ENCODE data around the gene WDR18. TPM values are rescaled to one million over a fixed set of nuclear protein-coding genes. Genes with fewer than 3 reads are reported as not detected.

WDR18 gene
- polyA plus RNA-seq, 1 donor (not counting 4 experiments of a cell fraction or from before 2014, with no cell fraction given) = 26.3 TPM

DNA sequence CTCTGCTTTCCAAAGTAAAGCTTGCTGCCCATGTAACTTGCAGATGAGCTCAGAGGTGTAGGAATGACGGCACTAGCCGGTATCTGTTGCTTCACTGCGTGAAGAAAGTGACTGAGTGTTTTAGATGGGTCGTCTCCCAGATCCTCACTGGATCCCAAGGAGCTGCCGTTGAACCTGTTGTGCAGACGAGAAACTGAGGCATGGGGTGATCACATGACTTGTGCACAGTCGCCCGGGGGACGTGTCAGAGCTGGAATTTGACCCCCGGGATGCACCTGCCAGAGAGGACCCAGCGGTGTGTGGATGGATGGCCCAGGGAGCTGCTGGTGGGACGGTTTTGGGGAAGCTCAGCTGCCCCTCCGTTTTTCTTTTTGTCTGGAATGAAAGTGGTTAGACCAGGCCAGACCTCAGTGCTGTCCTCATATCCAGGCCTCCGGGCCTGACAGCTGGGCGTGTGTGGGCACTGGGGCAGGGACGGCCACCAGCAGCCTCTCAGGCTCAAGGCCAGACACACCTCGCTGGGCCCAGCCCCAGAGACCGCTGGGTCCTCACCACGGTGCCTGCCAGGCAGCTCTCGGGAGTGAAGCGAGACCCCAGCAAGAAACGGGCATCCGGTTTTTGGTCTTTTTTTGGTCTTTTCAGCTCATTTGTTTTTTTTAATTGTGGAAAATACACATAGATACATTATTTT lies 45.8 kb upstream of the WDR18 start:
- Histone ChIP-seq H3K9me3 (ENCODE audit: control insufficient read depth, low read depth, low read length) (no peaks in the 10 kb centered on the region), H2AFZ (ENCODE audit: control insufficient read depth, low read length) (no peak overlapping the region), H3K9ac (ENCODE audit: control insufficient read depth, extremely low read depth, insufficient read depth, low read length) (no peak overlapping the region), H4K20me1 (ENCODE audit: control insufficient read depth, extremely low read depth, insufficient read depth, low read length) (peaks cover 6% of the 10 kb centered on the region), H3K4me2 (ENCODE audit: control insufficient read depth, extremely low read depth, insufficient read depth, low read depth, low read length) (no peak overlapping the region), H3K9me1 (ENCODE audit: control insufficient read depth, extremely low read depth, insufficient read depth, low read length) (peaks cover 2% of the 10 kb centered on the region), H3K4me1 (ENCODE audit: control insufficient read depth, extremely low read depth, insufficient read depth, low read length) (peaks cover 15% of the 10 kb centered on the region), H3K79me2 (ENCODE audit: control insufficient read depth, insufficient read depth, low read length) (no peaks in the 10 kb centered on the region), H3K36me3 (ENCODE audit: control insufficient read depth in 2 of 2, extremely low read depth in 1 of 2, insufficient read depth in 2 of 2, low read length in 2 of 2) (peaks cover 0 to 4% of the 10 kb centered on the region in 2 experiments), H3K27ac (ENCODE audit: control insufficient read depth, insufficient read depth, low read length) (no peak overlapping the region), H3K27me3 (ENCODE audit: control insufficient read depth, extremely low read depth, insufficient read depth, low read length) (no peaks in the 10 kb centered on the region), H3K4me3 (ENCODE audit: control insufficient read depth in 2 of 3, extremely low read depth in 1 of 3, insufficient read depth in 2 of 3, low read depth in 1 of 3, low read length in 3 of 3) (no peak overlapping the region)
- FAIRE-seq = no peak
- dilution Hi-C loops (cut with MboI; ENCODE audit: extremely low pct_ligation_motif_present, low sequenced_read_pairs) = no loop called here
- TF ChIP-seq, protein P1, sequence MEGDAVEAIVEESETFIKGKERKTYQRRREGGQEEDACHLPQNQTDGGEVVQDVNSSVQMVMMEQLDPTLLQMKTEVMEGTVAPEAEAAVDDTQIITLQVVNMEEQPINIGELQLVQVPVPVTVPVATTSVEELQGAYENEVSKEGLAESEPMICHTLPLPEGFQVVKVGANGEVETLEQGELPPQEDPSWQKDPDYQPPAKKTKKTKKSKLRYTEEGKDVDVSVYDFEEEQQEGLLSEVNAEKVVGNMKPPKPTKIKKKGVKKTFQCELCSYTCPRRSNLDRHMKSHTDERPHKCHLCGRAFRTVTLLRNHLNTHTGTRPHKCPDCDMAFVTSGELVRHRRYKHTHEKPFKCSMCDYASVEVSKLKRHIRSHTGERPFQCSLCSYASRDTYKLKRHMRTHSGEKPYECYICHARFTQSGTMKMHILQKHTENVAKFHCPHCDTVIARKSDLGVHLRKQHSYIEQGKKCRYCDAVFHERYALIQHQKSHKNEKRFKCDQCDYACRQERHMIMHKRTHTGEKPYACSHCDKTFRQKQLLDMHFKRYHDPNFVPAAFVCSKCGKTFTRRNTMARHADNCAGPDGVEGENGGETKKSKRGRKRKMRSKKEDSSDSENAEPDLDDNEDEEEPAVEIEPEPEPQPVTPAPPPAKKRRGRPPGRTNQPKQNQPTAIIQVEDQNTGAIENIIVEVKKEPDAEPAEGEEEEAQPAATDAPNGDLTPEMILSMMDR (optimal IDR thresholded peaks at IDR 0.05 in 1 of 3, IDR thresholded peaks at IDR 0.05 in 1 of 3, conservative IDR thresholded peaks at IDR 0.05 in 1 of 3; ENCODE audit: extremely low read depth in 1 of 3, insufficient read depth in 2 of 3, low read length in 3 of 3) = no peak
- no peak for DNase-seq (ENCODE audit: low read depth, low spot score)

- Histone ChIP-seq H4K20me1 (ENCODE audit: control insufficient read depth, extremely low read depth, insufficient read depth, low read length) (peaks cover 6% of the 10 kb centered on the region), H3K9me1 (ENCODE audit: control insufficient read depth, extremely low read depth, insufficient read depth, low read length) (peaks cover 2% of the 10 kb centered on the region), H3K36me3 (ENCODE audit: control insufficient read depth in 2 of 2, extremely low read depth in 1 of 2, insufficient read depth in 2 of 2, low read length in 2 of 2) (peaks cover 0 to 4% of the 10 kb centered on the region in 2 experiments), H3K27me3 (ENCODE audit: control insufficient read depth, extremely low read depth, insufficient read depth, low read length) (peaks cover 3% of the 10 kb centered on the region), H2AFZ (ENCODE audit: control insufficient read depth, low read length) (no peak overlapping the region), H3K4me1 (ENCODE audit: control insufficient read depth, extremely low read depth, insufficient read depth, low read length) (peaks cover 15% of the 10 kb centered on the region), H3K4me2 (ENCODE audit: control insufficient read depth, extremely low read depth, insufficient read depth, low read depth, low read length) (no peak overlapping the region), H3K27ac (ENCODE audit: control insufficient read depth, insufficient read depth, low read length) (no peak overlapping the region), H3K9me3 (ENCODE audit: control insufficient read depth, low read depth, low read length) (no peaks in the 10 kb centered on the region), H3K4me3 (ENCODE audit: control insufficient read depth in 2 of 3, extremely low read depth in 1 of 3, insufficient read depth in 2 of 3, low read depth in 1 of 3, low read length in 3 of 3) (no peak overlapping the region), H3K79me2 (ENCODE audit: control insufficient read depth, insufficient read depth, low read length) (no peaks in the 10 kb centered on the region), H3K9ac (ENCODE audit: control insufficient read depth, extremely low read depth, insufficient read depth, low read length) (no peak overlapping the region)
- FAIRE-seq (no peak), DNase-seq (ENCODE audit: low read depth, low spot score) (no peak)
- dilution Hi-C loops (cut with MboI; ENCODE audit: extremely low pct_ligation_motif_present, low sequenced_read_pairs) = no loop called here
- TF ChIP-seq, protein P1 (optimal IDR thresholded peaks at IDR 0.05 in 1 of 3, IDR thresholded peaks at IDR 0.05 in 1 of 3, conservative IDR thresholded peaks at IDR 0.05 in 1 of 3; ENCODE audit: extremely low read depth in 1 of 3, insufficient read depth in 2 of 3, low read length in 3 of 3) = no peak
Measured at GRCh38 chr19:939439-939838, 44.7 kb upstream of the WDR18 start.

Measured in keratinocyte (primary cell).